Dermis microvascular lymphatic vessel endothelial cell (primary cell): Measurements from ENCODE around the gene SCGN. TPM values are rescaled to one million over a fixed set of nuclear protein-coding genes. Genes with fewer than 3 reads are reported as not detected.

ENCODE experiments used
- DNase-seq, 2 donors: peaks; one replicate each; pipeline versions ENCODE4 v3.0.0 to v3.0.0-alpha.2; 2010; ENCODE audit warnings: low read depth in 2 of 2
- total RNA-seq: library from RNA; depleted of rRNA; stranded (reverse); fragments of >200 nt; gene quantifications from 2 replicates; pipeline ENCODE4 v1.2.1, GENCODE V29; 2014

SCGN gene
- total RNA-seq, 1 donor from 2014 or later = under 0.01 TPM

DNA sequence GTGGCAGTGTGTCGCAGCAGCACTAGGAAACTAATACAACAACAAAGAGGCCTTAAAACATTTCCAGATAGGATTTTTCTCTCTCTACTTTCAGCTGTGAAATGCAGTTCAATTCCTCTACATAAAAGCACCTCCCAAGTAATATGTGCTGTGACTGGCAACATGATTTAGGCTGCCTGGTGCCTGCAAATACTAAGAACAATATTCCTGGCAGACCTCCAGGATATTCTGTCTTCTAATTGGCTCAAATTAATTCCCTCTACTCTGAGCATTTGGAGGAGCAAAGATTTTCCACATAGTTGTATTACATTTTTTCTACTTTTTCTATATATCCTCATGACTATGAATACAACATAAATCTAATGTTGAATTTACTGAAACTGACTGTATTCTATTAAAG lies 33.2 kb downstream of the SCGN start:
- no peak for DNase-seq

DNA sequence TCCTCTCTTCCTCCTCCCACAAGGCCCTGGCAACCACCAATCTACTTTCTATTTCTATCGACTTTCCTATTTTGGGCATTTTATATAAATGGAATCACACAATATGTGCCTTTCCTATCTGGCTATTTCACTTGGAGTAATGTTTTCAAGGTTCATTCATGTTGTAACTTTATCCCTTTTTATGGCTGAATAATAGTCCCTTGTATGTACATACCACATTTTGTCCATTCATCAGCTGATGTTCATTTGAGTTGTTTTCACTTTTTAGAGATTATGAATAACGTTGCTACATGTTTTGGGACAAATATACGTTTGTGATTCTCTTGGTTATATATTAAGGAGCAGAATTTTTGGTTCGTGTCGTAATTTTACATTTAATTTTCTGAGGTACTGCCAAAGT lies 33.9 kb downstream of the SCGN start:
- DNase-seq = no peak

DNA sequence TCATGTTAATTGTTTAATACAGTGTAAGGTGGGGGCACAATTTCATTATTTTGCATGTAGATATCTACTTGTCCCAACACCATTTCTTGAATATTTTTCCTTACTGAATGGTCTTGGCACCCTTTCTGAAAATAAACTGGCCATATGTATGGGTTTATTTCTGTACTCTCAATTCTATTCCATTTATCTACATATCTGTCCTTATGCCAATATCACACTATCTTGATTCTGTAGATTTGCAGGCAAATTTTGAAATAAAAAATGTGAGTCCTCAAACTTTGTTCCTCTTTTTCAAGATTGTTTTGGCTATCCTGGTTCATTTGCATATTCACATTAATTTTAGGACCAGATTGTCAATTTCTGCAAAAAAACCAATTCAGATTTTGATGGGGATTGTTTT lies 34.8 kb downstream of the SCGN start:
- no peak for DNase-seq

DNA sequence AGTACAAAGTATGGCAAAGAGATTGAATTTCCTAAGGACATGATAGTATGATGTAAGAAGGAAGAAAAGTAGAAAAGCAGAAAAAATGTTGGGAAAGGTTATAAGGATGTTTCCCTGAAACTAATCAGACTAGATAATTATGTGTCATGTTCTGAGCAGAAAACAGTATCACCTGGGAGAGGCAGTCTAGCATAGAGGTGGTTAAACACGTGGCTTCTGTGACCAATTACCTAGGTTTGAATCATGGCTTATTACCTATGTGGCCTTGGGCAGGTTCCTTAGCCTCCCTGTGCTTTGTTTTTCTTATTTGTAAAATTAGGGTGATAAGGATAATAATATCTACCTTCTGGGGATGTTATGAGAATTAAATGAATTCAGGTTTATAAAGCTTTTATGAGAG lies 38.0 kb downstream of the SCGN start:
- DNase-seq = no peak

DNA sequence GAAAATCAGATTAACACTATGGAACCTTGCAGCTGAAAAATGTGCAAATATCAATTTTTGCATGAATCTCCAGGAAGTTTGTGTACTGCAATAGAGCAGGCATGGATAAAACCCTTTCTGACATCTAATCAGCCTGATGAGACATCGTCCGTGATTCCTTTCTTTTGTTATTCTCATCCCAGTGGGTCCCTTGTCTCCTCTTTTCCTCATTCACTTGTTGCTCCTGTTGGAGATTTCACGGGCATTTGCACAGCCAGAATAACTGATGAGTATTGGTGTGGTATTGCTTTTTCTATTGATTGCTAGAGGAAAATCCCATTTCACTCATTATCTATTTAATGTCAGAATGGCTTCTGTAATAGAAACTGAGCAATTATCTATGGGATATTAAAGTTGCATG lies 39.9 kb downstream of the SCGN start:
- no peak for DNase-seq

DNA sequence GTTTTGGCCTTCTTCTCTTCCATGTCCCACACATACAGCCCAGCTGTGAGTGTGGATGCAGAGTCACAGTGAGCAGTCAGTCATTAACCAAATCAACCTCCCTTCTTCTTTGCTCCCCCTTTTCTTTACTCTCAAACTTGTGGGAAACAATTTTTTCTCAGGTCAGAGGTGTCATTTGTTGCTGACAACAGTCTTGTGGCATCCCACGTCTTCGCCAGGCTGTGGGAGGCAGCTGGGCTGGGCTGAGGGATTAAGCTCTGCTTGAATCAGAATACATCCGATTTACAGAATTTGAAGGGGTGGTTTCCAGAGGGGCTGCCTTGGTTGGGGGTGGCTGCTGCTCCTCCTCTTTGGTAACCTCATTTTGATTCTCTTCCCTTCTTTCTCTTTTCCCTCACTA lies 40.5 kb downstream of the SCGN start:
- no peak for DNase-seq

DNA sequence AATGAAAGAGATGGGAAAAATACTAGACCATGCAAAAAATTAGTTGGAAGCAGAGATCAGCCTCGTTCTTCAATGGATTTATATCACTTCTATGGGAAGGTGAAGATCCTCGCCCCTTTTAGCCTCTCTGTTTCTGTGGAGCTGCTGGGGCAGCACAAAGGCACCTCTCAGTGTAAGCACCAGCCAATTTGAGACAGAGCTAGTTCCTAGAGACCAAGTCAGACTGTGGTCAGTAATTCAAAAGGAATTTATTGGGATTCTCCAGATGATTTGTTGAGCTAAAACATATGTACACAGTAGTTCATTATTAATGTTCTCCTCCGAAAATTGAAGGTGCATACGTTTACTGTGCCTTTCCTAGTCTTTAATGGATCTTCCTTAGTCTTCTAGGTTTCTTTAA lies 42.4 kb downstream of the SCGN start:
- no peak for DNase-seq

DNA sequence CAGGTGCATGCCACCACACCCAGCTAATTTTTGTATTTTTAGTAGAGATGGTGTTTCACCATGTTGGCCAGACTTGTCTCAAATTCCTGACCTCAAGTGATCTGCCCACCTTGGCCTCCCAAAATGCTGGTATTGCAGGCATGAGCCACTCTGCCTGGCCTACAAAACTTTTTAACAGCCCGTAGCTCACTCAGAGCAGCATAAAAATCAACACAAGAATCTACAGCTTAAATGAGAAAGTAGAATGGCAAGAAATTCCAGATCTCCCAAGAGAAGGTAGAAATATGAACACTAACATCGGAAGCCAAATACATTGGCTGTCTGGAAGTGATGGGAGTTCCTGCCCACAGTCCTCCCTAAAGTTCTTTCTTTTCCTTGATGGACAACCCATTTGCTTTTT lies 43.7 kb downstream of the SCGN start:
- DNase-seq = no peak

DNA sequence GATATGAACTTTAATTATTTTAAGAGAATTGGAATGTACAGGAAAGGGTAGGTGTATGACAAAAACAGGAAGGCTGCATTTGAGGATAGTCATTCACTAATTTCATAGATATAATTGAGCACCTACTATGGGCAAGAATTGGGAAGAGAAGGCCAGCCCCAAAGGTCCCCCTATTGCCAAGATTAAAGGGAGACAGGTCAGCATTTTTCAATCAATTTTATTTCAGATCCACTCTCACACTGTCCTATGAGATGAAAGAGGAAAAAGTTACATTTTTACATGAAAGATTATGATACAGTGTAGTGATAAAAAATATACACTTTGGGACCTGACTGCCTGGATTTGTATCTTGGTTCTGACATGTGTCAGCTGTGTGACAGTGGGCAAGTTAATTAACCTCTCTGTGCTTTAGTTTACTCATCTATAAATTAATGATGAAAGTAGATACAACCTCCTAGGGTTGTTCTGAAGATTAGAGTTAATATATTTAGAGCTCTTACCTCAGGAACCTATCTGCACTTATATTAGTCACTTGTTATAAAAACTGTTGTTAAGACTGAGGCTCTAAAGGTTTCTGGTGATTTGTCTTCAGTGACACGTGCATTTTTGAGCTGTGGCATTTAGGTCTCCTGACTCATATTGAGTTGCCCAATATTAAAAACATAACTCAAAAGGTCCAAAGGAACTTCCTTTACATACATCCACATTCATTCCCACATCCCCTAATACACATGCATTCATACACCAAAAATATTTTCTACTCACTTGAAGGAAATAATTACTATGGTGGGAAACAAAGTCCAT lies 45.7 kb downstream of the SCGN start:
- no peak for DNase-seq

DNA sequence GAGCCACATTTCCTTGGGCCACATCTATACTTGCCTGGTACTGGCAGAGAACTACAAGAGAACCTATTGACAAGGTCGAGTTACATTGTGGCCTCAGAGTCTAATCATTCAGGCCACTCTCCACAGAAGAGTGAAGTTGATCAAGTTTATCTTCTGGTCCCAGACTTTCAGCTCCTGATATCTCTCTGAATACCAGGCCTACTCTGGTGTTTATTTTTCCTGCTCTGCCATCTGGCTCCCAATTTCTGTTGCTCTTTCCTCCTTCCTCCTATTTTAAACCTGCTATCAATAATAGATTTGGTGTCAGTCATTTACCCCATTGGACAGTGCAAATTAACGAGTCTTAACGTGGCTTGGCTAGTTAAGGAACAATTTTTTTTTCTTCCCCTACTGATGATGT lies 46.6 kb downstream of the SCGN start:
- DNase-seq = no peak

DNA sequence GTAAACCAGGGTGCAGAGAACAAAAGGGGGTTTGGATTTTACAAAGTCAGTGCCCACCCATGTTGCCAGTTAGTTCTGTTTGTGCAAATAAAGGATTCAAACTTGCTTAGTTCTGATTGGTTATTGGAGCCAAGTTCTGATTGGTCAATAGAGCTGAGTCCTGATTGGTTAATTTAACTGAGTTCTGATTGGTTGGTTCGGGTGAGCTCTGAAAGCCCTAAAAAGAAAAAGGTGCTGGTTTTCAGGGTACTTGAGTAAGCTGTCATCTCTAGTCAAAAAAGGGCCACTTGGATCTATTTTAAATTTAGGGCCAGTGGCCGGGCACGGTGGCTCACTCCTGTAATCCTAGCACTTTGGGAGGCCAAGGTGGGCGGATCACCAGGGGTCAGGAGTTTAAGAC lies 47.6 kb downstream of the SCGN start:
- DNase-seq = no peak

DNA sequence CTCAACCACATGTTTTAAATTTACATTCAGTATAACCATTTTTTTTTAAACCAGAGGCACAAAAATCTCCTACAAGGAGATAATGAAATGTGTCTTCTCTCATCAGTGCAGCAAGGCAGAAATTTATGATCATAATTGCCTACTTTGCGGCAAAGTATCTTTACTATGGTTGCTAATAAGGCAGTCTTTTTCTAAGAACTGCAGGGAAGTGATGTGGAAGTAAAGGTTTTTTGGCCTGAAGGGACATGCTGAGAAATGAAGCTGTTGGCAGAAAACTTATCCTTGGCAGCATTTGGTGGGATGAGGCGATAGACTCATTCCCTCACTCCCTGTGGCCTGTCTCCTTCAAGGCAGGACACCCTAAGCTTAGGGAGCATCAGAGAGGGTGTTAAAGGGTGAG lies 48.7 kb downstream of the SCGN start:
- no peak for DNase-seq

DNA sequence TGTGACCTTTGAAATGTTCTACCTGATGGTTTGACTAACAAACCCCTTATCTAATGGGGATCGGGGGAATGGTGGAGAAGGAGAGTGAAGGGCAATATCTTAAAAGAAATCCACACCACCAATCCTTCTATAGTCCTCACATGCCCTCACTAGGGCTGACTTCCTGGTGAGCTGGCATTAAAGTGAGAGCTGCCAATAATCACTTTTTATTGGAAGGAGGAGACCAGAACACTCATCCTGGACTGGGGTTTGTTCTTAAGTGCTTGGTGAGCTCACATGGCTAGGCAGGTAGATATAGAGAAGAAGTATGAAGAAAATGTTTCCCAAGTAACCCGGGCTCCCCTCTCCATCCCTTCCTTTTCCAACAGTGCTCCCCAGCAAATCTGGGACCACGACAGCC lies 49.8 kb downstream of the SCGN start:
- DNase-seq = no peak

DNA sequence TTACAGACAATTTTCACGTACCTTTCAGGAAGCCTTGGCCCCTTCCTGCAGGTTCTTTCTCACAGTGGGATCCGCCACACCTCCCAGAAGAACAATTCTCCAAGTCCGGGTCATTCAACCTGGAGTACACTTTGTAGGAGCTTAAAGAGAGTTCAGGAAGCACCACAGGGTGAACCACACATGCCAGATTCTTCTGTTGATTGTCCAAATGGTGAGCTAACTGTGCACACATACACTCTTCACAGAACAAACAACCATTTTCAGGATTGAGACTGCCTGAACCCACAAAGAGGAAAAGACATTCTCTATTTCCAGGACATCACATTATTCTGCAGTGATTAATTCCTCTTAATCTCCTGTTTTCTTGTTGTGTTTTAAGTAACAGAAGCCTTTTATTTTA lies 51.0 kb downstream of the SCGN start:
- no peak for DNase-seq

DNA sequence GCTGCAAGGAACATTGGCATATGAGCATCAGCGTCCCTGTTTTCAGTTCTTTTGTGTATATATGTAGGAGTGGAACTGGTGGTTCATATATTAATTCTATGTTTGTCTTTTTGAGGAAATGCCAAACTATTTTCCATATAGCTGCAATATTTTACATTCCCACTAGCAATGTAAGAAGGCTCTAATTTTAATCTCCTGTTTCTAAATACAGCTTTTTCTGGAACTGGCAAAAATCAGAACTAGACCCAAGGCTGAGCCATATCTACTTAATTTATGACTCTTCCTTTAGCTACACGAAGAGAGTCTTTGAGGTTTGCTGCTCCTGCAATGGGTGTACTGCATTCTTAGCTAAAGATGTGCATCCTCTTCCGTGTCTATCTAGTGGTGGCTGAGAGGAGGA lies 52.0 kb downstream of the SCGN start:
- no peak for DNase-seq

DNA sequence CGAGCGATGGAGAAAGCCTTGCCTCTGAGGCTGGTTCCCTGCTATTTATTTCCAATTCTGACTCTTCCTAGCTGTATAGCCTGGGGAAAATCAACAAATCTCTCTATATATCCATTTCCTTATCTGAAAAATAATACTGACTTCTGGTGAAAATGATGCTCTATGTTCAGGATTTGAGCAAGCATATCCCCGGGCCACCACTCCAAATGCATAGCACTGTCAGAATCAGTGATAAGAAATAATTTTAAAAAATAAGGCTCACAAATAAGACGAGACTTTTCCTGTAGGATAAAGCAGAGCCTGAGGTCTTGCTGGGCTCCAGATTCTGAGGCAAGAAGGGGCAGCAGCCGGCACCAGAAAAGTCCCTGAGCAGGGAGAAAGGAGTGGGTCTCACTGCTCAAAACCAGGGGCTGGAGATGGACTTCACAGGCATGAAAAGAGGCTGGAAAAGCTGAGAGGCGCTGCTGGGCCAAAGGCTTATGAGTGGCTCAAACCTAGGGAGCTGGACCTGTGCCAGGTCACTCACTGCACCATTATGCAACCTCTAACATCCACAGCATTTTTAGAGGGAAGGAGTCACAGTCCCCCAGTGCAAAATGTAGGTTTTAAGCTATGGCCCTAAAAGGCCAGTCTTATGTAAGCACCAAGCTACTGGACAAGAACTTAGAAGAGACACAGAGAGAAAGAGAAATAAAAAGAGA lies 54.4 kb downstream of the SCGN start:
- no peak for DNase-seq

DNA sequence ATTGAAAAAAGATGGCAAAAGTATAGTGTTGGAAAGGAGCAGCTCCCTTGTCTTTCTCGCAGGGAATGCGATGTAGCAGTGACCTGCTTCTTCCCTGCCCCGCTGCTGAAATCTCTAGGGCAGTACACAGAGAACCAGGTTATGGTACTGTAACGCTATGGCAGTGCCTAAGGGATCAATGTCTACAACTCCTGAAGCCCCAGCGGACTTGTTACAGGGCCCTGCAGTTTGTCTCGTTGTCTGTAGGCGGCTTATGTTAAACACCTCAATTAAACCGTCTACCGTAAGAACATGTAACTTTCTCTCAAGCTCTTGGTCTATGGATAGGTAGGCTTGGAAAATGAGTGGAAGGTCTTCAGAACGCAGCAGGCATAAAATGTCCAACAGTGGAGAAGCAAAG lies 57.7 kb downstream of the SCGN start:
- no peak for DNase-seq

DNA sequence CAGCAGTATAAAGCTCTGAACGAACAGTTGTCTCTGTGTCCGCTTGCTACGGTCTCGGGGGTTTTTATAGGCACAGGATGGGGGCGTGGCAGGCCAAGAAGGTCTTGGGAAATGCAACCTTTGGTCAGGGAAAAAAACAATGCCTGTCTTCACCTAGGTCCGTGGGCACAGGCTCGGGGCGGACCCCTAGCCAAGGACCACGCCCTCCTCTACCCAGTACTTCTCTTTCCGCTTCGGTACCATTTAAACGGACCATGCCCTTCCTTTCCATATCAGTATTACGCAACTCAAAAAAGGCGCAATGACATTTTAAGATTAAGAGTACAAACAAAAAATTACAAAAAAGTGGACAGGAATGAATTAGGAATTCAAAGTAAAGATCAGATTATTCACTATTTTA lies 58.3 kb downstream of the SCGN start:
- DNase-seq = no peak

DNA sequence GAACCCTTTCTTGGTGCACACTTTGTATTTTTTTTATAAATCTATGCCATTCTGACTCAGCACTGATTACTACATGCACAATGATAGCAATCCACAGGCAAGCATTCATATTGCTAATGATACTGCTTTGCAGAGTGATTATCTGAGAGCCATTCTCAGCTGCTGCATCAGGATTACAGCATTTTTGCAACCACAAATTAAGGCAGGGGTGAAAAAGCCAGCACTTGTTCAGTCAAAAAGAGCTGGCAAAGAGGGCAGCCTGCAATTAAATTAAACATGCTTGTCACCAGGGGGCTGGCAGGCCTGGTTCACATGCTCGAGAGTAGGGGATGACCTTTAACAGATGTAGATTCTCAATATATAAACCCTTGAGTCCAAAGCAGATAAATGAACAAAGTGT lies 61.8 kb downstream of the SCGN start:
- no peak for DNase-seq

DNA sequence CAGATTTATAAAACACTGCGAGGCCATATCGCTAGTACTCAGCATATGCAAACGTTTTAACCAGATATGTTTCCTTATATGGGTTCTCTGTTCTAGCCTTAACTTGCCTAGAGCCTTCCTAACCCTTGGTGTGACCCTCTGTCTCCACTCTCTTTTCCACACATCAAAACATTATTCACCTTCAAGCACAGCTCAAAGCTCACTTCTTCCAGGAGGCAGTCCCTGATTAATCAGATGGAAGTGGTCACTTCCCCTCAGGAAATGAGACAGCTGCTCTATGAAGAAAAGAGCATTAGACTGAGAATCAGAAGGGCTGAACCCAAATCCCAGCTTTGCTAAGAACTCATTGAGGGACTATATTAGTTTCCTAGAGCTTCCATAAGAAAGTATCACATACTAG lies 62.8 kb downstream of the SCGN start:
- DNase-seq = peak in 1 of 2 donors; percentile 66

DNA sequence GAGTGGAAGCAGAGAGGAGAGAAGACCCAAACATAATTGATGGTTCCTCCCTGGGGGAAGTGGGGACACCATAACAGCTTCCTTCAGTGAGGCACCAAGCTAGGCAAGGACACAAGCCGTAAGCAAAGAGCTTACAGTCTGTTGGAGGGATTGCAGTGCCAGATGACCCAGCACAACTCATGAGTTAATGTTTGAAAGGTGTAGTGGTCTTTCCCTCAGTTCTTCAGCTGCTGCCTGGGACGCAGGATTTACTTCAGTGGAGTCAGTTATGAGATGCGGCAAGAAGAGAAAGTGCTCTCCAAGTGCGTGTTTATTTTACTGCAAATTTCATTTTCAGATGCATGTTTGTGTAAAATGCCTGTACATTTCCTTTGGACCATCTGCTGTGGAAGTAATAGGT lies 63.8 kb downstream of the SCGN start:
- DNase-seq = no peak

DNA sequence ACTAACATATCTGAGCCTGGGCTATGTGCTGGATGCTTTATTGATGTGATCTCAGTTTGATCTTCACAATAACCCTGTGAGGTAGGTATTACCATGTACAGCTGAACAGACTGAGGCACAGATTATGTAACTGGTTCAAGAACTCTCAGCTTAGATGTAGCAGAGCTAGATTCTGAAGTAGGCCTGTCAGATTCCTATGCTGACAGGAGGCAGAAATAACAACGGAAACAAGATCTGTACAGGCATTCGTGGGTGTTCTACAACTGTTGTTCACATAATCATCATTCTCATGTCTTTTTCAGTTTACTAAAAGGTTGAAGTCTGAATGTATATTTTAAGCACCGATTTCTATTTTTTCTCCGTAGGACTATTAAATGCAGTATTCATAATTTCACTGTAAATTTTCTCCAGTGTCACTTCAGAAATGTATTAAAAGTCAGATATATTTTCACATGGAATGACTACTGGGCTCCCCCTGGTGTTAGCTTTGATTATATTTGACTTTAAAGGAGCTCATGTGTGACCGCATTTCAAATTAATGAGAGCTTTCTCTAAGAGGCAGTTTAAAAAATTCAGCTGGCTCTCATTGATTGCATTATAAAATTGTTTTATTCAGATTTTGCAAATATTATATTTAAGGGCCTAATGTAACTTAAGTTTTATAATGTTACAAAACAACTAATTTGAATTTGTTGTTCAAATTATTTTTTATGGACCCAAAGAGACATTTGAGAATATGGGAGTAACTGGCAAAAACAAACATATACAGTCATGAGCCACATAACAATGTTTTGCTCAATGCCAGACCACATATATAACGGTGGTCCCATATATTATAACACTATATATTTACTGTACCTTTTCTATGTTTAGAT lies 66.1 kb downstream of the SCGN start:
- peak; percentile 4 to 36 for DNase-seq
